Measurements from ENCODE around the gene TINCR.

DNA sequence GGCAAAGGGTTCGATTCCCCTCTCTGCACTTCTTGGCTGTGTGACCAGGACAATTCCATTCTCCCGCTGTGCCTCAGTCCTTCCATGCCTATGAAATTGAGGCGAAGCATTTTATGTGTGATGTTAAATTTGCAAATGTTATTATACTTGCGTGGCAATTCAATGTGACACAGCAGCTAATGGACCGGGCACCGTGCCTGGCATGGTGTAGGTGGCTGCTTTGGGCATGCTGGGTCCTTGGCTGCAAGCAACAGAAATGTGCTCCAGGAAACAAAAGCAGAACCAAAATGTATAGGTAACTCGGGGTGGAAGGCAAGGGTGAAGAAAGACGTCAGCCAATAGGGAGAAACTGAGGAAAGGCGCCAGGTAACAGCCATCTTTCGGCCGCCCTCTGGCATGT lies 37.1 kb downstream of the TINCR start:
- TF ChIP-seq POLR2AphosphoS5 (IDR thresholded peaks at IDR 0.05; ENCODE audit: low read depth, low read length) (no peak), SIN3A (IDR thresholded peaks at IDR 0.05; ENCODE audit: borderline replicate concordance, insufficient read depth, low read length) (no peak), REST (IDR thresholded peaks at IDR 0.05; ENCODE audit: insufficient read depth in 1 of 2, low read depth in 2 of 2, low read length in 2 of 2) (no peak)
